Smooth muscle cell (in vitro differentiated cells): ENCODE measurements around the gene XRCC2. TPM values are rescaled to one million over a fixed set of nuclear protein-coding genes. Genes with fewer than 3 reads are reported as not detected.

Source experiments
- DNase-seq: peaks from one replicate; lab custom pipeline; 2025; ENCODE audit not compliant: unreplicated experiment; lab: John Stamatoyannopoulos, UW
- H2AFZ ChIP-seq: fragments of 200-600 bp; sonication (generic); 2 replicates; pipeline ENCODE4 v1.6.0; 2016; ENCODE audit warnings: antibody characterized with exemption, low read depth, mild to moderate bottlenecking
- H3F3A ChIP-seq: fragments of 200-600 bp; sonication (generic); 2 replicates; pipeline ENCODE4 v1.6.0; 2017; ENCODE audit warnings: antibody characterized with exemption, low read depth
- H3K27ac ChIP-seq: fragments of 200-600 bp; sonication (generic); 2 replicates; pipeline ENCODE4 v1.5.1; 2016; ENCODE audit warnings: low read depth, mild to moderate bottlenecking
- H3K27me3 ChIP-seq: fragments of 200-600 bp; sonication (generic); 2 replicates; pipeline ENCODE4 v1.6.1; 2016; ENCODE audit warnings: low read depth, mild to moderate bottlenecking
- H3K36me3 ChIP-seq: fragments of 200-600 bp; sonication (generic); 2 replicates; pipeline ENCODE4 v1.5.1; 2016; ENCODE audit warnings: low read depth
- H3K4me1 ChIP-seq: fragments of 200-600 bp; sonication (generic); 2 replicates; pipeline ENCODE4 v1.5.1; 2016; ENCODE audit warnings: low read depth
- H3K4me2 ChIP-seq: fragments of 200-600 bp; sonication (generic); 2 replicates; pipeline ENCODE4 v1.6.0; 2016; ENCODE audit warnings: mild to moderate bottlenecking
- H3K4me3 ChIP-seq: fragments of 200-600 bp; sonication (generic); 2 replicates; pipeline ENCODE4 v1.5.1; 2016; ENCODE audit warnings: mild to moderate bottlenecking
- H3K79me2 ChIP-seq: fragments of 200-600 bp; sonication (generic); 2 replicates; pipeline ENCODE4 v1.6.0; 2016; ENCODE audit warnings: low read depth, mild to moderate bottlenecking
- H3K9ac ChIP-seq: fragments of 200-600 bp; sonication (generic); 2 replicates; pipeline ENCODE4 v1.6.0; 2016; ENCODE audit warnings: low read depth
- H3K9me3 ChIP-seq: fragments of 200-600 bp; sonication (generic); replicated peaks from 2 replicates; pipeline ENCODE4 v1.5.1; 2016; ENCODE audit warnings: low read depth
- H4K20me1 ChIP-seq: fragments of 200-600 bp; sonication (generic); 2 replicates; pipeline ENCODE4 v1.6.0; 2016; ENCODE audit warnings: low read depth
- WGBS: methylation state at CpG from one replicate; pipeline ENCODE4 v1.1.7; 2016; ENCODE audit warnings: low lambda C conversion rate; 5-methylcytosine and 5-hydroxymethylcytosine counted together
- polyA plus RNA-seq: library from polyadenylated mRNA; unstranded; fragments of >200 nt; fragmentation: Nextera tagmentation; extraction: Ambion mirVana; gene quantifications from 2 replicates; pipeline ENCODE4 v1.2.1, GENCODE V29; 2016
- total RNA-seq: library from RNA; depleted of rRNA; stranded (reverse); fragments of >200 nt; gene quantifications from 2 replicates; pipeline ENCODE4 v1.2.3, GENCODE V29; 2014
- TF ChIP-seq, protein P1 (sequence below): fragments of 200-600 bp; sonication (generic); IDR thresholded peaks from 2 replicates; pipeline ENCODE4 v1.5.1; 2017; ENCODE audit warnings: borderline replicate concordance, mild to moderate bottlenecking, antibody characterized with exemption; ENCODE audit not compliant: insufficient read depth, poor library complexity, severe bottlenecking

Gene XRCC2
- total and polyA plus RNA-seq, 2 experiments from 2014 or later = 0.72 to 1.8 TPM

DNA sequence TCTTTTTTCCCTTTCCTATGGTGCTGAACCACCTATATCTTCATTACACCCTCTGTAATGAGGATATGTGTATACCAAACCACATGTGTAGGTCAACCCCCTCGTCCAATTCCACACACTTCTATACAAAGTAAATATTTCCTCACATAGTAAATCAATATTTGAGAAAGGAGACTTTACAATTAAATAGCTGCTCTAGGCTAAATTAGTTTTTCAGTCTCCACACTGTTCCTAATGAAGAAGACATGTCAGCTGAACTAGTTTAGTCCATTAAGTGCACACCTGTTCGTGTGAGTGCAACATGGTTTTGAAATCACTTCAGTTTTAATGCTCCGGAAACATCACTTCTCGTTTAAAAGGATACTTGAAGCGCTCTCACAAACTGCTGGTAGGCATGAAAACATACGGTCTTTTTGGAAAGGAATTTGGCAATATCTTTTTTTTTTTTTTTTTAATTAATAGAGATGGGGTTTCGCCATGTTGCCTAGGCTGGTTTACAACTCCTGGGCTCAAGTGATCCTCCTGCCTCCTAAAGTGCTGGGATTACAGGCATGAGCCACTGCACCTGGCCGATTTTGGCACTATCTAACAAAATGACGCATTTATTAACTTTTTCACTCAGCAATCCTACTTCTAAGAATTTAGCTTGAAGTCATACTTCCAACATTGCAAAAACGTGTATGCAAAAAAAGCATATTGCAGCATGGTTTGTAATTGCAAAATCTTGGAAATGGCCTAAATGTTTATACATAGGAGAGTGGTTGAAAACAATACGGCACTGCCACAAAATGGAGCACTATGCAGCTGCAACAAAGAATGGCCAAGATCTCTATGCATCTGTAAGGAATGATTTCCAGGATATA, 2.1 kb upstream of the XRCC2 start:
- Histone ChIP-seq H3F3A (no peaks in the 10 kb centered on the region), H3K27ac (no peak overlapping the region), H3K4me1 (peaks cover 11% of the 10 kb centered on the region), H3K36me3 (no peaks in the 10 kb centered on the region), H2AFZ (no peak overlapping the region), H3K4me2 (no peak overlapping the region), H3K4me3 (no peak overlapping the region), H3K9me3 (no peaks in the 10 kb centered on the region), H3K27me3 (no peaks in the 10 kb centered on the region), H3K9ac (no peak overlapping the region), H3K79me2 (peaks cover 16% of the 10 kb centered on the region), H4K20me1 (no peaks in the 10 kb centered on the region)
- DNase-seq = no peak
- WGBS = 88% methylated on average over 11 of the region's 11 CpGs
- TF ChIP-seq, protein P1, sequence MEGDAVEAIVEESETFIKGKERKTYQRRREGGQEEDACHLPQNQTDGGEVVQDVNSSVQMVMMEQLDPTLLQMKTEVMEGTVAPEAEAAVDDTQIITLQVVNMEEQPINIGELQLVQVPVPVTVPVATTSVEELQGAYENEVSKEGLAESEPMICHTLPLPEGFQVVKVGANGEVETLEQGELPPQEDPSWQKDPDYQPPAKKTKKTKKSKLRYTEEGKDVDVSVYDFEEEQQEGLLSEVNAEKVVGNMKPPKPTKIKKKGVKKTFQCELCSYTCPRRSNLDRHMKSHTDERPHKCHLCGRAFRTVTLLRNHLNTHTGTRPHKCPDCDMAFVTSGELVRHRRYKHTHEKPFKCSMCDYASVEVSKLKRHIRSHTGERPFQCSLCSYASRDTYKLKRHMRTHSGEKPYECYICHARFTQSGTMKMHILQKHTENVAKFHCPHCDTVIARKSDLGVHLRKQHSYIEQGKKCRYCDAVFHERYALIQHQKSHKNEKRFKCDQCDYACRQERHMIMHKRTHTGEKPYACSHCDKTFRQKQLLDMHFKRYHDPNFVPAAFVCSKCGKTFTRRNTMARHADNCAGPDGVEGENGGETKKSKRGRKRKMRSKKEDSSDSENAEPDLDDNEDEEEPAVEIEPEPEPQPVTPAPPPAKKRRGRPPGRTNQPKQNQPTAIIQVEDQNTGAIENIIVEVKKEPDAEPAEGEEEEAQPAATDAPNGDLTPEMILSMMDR = no peak

DNA sequence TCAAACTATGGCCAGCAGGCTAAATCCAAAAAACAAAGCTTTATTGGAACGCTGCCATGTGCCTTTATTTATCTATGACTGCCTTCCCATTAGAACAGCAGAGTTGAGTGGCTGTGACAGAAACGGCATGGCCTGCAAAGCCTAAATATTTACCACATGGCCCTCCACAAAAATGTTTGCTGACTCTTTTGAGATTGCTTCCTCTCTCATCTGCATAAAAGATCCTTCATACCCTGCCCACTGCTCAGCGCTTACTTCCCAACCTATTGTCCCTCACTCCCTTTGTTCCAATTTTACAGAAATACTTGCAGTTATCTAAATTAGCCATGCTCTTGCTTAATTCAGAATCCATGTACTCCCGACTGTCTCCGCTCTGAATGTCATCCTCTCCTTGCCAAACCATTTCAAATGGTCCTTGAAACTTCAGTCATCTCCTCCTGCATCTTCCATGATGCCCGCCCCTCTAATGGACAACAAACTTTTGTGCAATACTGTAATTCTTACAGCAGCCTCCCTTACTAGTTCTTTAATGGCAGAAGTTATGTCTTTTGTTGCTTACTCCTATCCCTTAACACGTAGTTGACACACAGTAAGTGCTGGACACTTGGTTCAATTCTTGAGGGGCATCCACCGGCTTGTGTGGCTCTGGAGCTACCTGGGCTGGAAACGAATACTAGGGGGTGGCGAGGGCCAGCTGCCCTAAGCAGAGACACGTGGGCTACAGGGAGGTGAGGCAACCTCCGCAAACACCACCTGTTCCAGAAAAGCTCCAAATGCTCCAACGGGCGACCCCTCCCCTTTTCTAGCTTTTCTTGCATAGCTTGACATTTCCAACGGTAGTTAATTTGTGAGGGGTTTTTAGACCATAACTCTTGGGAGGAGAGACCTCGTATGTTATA, 832 bp downstream of the XRCC2 start:
- Histone ChIP-seq H3K36me3 (no peaks in the 10 kb centered on the region), H3F3A (no peaks in the 10 kb centered on the region), H3K9me3 (no peaks in the 10 kb centered on the region), H3K27ac (no peak overlapping the region), H3K4me2 (peak overlapping the region; percentile 92), H3K9ac (peak overlapping the region; percentile 50), H3K79me2 (peaks cover 32% of the 10 kb centered on the region), H3K27me3 (no peaks in the 10 kb centered on the region), H3K4me3 (peak overlapping the region; percentile 75), H4K20me1 (no peaks in the 10 kb centered on the region), H2AFZ (peak overlapping the region; percentile 91), H3K4me1 (peaks cover 11% of the 10 kb centered on the region)
- 10% methylated on average over 16 of the region's 16 CpGs for WGBS
- TF ChIP-seq, protein P1 = no peak
- DNase-seq = no peak

DNA sequence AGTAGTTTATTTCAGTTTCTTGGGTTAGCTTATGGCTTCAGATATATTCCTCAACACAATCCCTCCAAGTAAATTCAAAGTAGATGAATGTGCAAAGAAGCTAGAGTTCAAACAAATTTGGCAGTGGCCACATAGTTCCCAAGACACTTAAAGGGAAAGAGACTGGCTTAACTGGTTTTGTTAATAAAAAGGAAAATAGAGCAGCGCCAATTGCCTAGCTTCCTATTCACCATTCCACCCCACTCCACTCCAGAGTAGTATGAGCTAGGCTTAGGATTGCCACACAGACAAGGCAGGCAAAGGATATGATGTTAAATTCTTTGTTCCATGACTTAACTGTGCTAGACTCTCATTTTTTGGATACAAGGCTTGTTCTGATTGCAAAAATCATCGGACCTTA, 2.0 kb downstream of the XRCC2 start:
- H2AFZ ChIP-seq = no peak overlapping the region
- TF ChIP-seq, protein P1 = no peak
- no peak overlapping the region for H3K27ac ChIP-seq
- no peaks in the 10 kb centered on the region for H4K20me1 ChIP-seq
- no peak for DNase-seq
- no peak overlapping the region for H3K9ac ChIP-seq
- no peak overlapping the region for H3K4me3 ChIP-seq
- no peaks in the 10 kb centered on the region for H3K27me3 ChIP-seq
- WGBS = 87% methylated on average over 2 of the region's 2 CpGs
- H3F3A ChIP-seq = no peaks in the 10 kb centered on the region
- H3K4me1 ChIP-seq = peaks cover 11% of the 10 kb centered on the region
- H3K9me3 ChIP-seq = no peaks in the 10 kb centered on the region
- H3K36me3 ChIP-seq = no peaks in the 10 kb centered on the region
- H3K79me2 ChIP-seq = peaks cover 38% of the 10 kb centered on the region
- H3K4me2 ChIP-seq = no peak overlapping the region
